ENCODE results near the gene GJB4.
"Not testable (repeated sequence)": the region's sequence is repeated elsewhere in the genome, so short reads cannot be mapped to it uniquely, and the experiment has no call there.

DNA sequence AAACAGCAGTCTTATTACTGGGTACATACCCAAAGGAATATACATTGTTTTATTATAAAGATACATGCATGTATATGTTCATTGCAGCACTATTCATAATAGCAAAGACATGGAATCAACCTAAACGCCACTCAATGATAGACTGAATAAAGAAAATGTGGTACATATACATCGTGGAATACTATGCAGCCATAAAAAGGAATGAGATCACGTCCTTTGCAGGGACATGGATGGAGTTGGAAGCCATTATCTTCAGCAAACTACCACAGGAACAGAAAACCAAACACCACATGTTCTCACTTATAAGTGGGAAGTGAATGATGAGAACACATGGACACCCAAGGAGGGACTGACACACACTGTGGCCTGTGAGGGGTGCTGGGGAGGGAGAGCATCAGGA is 51.2 kb downstream of the GJB4 start:
- TF ChIP-seq, protein P1, sequence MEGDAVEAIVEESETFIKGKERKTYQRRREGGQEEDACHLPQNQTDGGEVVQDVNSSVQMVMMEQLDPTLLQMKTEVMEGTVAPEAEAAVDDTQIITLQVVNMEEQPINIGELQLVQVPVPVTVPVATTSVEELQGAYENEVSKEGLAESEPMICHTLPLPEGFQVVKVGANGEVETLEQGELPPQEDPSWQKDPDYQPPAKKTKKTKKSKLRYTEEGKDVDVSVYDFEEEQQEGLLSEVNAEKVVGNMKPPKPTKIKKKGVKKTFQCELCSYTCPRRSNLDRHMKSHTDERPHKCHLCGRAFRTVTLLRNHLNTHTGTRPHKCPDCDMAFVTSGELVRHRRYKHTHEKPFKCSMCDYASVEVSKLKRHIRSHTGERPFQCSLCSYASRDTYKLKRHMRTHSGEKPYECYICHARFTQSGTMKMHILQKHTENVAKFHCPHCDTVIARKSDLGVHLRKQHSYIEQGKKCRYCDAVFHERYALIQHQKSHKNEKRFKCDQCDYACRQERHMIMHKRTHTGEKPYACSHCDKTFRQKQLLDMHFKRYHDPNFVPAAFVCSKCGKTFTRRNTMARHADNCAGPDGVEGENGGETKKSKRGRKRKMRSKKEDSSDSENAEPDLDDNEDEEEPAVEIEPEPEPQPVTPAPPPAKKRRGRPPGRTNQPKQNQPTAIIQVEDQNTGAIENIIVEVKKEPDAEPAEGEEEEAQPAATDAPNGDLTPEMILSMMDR (IDR thresholded peaks at IDR 0.05): not testable (repeated sequence)
- TF ChIP-seq POLR2A (IDR thresholded peaks at IDR 0.05): not testable (repeated sequence)

Data from Peyer's patch (tissue), 4 donors.